Astrocyte of the cerebellum (primary cell): ENCODE results near the gene BOC.
A peak's percentile ranks its signal among the peaks of the same experiment; 100 is the strongest.

ENCODE experiments used
- DNase-seq: peaks from one replicate; pipeline ENCODE4 v3.0.0-alpha.2; 2011; ENCODE audit warnings: low read depth
- H3K4me3 ChIP-seq: 2 replicates; pipeline ENCODE4 v1.5.1; 2011; ENCODE audit warnings: mild to moderate bottlenecking, low read depth, low read length, moderate library complexity
- in situ Hi-C: cut with HindIII; loops from 2 replicates; pipeline ENCODE4 v1.10.0; 2017; ENCODE audit warnings: low sequenced_read_pairs
- TF ChIP-seq, protein P1 (sequence below): IDR thresholded peaks from 2 replicates; pipeline ENCODE4 v1.5.1; 2012; ENCODE audit warnings: low read length, low read depth, moderate library complexity, mild to moderate bottlenecking; ENCODE audit errors: missing control alignments

Gene BOC

DNA sequence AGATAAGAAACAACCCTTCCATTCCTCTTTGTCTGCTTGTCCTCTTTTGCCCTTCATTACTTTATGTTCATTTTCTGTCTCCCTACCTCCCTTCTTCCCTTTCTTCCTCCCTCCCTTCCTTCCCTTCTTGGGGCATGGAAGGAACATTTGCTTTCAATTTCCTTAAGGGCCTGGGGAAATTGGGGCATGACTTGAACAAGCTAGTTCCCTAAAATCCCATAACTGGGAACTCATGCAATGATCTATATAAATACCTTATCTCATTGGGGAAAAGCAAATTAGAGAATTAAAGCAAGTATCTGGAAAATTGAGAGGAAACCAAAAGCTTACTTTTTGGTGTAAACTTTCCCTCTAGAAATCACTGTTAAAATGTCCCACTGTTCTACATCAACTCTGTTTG lies 35.7 kb downstream of the BOC start:
- in situ Hi-C loops, result no loop called here
- H3K4me3 ChIP-seq, result no peak overlapping the region
- TF ChIP-seq, protein P1, sequence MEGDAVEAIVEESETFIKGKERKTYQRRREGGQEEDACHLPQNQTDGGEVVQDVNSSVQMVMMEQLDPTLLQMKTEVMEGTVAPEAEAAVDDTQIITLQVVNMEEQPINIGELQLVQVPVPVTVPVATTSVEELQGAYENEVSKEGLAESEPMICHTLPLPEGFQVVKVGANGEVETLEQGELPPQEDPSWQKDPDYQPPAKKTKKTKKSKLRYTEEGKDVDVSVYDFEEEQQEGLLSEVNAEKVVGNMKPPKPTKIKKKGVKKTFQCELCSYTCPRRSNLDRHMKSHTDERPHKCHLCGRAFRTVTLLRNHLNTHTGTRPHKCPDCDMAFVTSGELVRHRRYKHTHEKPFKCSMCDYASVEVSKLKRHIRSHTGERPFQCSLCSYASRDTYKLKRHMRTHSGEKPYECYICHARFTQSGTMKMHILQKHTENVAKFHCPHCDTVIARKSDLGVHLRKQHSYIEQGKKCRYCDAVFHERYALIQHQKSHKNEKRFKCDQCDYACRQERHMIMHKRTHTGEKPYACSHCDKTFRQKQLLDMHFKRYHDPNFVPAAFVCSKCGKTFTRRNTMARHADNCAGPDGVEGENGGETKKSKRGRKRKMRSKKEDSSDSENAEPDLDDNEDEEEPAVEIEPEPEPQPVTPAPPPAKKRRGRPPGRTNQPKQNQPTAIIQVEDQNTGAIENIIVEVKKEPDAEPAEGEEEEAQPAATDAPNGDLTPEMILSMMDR, result no peak
- DNase-seq, result no peak

DNA sequence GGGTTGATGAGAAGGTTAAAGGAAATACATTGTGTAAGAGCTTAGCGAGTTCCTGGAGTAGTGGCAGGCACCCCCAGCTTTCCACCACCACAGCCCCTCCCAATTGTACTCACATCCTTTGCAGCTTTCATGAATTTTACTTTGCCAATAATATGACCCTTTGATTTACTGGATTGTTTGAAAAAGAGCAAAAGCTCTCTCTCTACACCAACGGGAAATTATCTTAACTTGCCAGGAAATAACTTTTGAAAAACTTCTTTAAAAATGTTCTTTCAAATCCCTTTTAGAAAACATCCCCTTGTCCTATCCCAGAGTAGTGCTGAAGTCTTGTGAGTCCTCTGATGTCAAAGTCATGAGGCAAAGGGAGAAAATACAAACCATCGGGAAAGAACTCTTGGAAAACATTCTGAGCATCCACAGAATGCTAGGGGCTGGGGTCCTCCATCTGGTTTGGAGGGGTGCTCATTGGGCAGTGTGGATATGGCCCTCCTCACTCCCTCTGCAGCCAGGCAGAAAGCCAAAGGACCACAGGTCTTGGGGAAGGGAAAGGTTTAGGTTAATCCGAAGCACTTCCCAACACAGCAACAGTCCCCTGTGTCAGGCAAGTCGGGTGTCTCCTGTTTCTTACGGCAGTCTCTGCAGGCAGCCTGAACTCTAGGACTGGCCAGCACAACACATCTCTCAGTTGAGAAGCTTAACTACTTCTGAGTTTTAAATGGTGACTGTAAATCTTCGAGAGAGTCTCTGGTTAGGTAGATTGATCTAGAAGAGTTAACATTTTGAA lies 36.5 kb downstream of the BOC start:
- TF ChIP-seq, protein P1, result no peak
- DNase-seq, result no peak
- in situ Hi-C loops, result no loop called here
- no peak overlapping the region for H3K4me3 ChIP-seq

DNA sequence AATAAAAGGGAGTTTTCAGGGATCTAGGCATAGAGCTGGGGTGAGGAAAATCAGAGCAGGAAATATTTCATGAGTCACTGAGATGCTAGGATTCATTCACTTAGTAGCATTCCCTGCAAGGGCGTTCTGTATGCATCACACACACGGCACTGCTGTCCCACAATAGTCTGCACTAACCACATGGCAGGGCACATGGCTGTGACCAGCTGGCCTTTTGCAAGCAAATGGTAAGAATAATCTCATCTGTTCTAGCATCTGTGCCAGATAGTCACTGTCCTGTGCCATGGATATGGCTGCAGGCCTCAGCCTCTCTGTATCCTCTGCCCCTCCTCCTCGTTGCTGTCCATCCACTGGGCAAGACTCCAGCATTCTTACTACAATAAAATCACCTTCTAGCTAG lies 37.8 kb downstream of the BOC start:
- no peak overlapping the region for H3K4me3 ChIP-seq
- in situ Hi-C loops, result no loop called here
- TF ChIP-seq, protein P1, result no peak
- DNase-seq, result peak; percentile 28

DNA sequence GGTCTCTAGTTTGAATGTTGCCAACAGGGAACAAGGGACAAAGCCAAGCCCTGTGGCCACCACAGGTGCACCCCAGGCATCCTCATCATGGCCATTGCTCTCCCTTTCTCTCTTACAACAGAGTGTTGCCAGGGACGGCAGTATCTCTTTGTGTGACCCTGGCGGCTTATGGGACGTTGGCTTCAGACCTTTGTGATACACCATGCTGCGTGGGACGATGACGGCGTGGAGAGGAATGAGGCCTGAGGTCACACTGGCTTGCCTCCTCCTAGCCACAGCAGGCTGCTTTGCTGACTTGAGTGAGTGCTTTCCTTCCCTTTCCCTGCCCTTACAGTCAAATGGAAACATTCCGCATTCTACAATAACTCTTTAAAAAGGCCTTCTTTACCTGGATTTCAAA lies 38.2 kb downstream of the BOC start:
- no peak for DNase-seq
- H3K4me3 ChIP-seq, result no peak overlapping the region
- TF ChIP-seq, protein P1, result no peak
- in situ Hi-C loops, result no loop called here

DNA sequence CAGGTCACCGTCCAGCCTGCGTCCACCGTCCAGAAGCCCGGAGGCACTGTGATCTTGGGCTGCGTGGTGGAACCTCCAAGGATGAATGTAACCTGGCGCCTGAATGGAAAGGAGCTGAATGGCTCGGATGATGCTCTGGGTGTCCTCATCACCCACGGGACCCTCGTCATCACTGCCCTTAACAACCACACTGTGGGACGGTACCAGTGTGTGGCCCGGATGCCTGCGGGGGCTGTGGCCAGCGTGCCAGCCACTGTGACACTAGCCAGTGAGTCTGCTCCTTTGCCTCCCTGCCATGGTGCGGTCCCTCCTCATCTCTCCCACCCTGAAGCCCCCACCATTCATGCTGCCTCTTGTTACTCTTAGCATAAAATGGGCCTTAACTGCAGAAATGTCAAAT lies 39.2 kb downstream of the BOC start:
- TF ChIP-seq, protein P1, result no peak
- in situ Hi-C loops, result no loop called here

DNA sequence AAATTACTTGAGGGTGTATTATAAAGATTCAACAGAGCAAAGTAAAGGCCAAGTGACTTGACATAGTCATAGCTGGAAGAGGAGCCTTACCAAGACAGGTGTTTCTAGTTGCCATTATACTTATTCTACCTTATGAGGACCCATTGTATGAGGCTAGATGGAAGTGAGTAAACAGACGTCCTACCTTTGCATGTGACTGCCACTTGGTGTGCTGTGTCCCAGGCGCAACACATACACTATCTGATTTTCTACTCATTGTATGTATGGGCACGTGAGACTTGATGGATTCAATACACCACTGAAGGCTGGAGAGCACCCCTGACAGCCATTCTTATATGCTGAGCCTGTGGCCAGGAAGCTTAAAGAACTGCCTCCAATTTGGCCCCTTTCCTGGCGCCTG lies 40.5 kb downstream of the BOC start:
- no peak for DNase-seq
- TF ChIP-seq, protein P1, result no peak
- H3K4me3 ChIP-seq, result no peak overlapping the region
- in situ Hi-C loops, result no loop called here

More for the DNA sequence above, 39.2 kb downstream of the BOC start:
- H3K4me3 ChIP-seq, result no peak overlapping the region
- DNase-seq, result no peak
